ENCODE data around the gene ACBD6. TPM values are rescaled to one million over a fixed set of nuclear protein-coding genes. Genes with fewer than 3 reads are reported as not detected.

ACBD6 gene
- total RNA-seq, 2 donors from 2014 or later, result 58.2 to 59.8 TPM

DNA sequence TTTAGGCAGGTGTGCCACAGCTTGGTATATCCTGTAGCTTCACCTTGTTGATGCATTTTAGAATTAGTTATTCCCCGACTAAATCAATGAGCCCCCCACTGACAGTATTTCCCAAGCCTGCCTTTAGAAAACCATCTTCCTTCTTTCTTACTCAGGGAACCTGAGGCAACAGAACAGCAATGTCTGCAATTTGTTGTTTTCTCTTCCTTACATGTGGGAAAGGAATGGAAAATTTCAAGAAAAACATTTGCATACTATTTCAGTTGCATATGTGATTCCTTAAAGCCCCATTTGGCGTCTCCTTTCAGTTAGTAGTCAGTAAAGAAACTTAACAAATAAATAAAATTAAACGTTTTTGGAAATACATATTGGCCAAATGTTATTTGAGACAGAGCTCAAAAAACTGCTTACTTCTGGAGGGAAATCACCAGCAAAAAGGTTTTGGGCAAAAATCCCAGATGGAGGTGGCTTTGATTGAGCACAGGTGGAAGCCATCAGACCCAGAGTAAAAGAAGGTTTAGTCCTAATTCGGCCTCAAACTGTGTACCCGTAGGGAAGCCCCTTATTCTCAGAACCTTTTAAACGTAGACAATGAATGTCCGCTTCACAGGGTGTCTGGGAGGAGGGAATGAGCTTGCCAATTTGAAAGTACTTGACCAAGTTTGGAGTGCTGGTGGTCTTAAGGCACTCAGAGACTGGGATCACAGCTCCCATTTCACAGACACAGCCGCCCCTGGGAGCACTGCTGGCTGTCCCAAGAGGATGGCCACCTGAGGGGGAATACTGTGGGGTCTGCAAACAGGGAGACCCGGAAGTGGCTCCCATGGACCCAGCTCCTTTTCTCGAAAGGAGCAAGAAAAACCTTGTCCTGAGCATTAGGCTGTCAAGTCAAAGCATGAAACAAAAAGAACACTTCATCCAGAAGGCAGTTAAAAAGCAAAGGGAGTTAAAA, 263.0 kb downstream of the ACBD6 start:
- H3K9me3 Mint-ChIP-seq, result no peaks in the 10 kb centered on the region
- H3K4me3 Mint-ChIP-seq, result no peak overlapping the region
- peaks cover 27% of the 10 kb centered on the region for H3K4me1 Mint-ChIP-seq (ENCODE audit: low read depth)
- ATAC-seq (replicated peaks in 1 of 2) (no peak), DNase-seq (no peak)
- no peak overlapping the region for H3K27ac Mint-ChIP-seq
- peaks cover 95% of the 10 kb centered on the region for H3K27me3 Mint-ChIP-seq (ENCODE audit: low read depth)
- H3K36me3 Mint-ChIP-seq (ENCODE audit: insufficient read depth in 2 of 2), result no peaks in the 10 kb centered on the region

DNA sequence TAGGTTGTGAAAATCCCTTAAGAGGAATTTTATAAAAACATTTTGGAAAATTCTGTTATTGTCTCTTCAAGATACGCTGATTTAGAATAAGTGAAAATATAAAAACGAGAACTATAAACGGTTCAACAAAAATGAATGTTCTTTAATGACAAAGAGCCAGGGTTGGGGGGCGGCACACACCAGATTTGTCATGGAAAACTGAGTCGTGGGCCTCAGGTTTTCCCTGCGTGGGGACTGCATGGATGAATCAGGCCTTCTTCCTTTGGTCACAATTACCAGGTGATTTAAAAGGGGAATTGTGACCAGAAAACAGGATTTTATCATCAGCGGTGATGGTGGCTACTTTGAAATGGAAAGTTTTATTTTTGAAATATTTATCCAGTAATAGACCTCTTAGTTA, 263.7 kb downstream of the ACBD6 start:
- Mint-ChIP-seq H3K4me1 (ENCODE audit: low read depth) (peaks cover 34% of the 10 kb centered on the region), H3K27ac (no peak overlapping the region), H3K36me3 (ENCODE audit: insufficient read depth in 2 of 2) (no peaks in the 10 kb centered on the region), H3K27me3 (ENCODE audit: low read depth) (peaks cover 95% of the 10 kb centered on the region), H3K9me3 (no peaks in the 10 kb centered on the region), H3K4me3 (no peak overlapping the region)
- DNase-seq, result no peak
- no peak for ATAC-seq (replicated peaks in 1 of 2)

Other genes with a start within 250 kb of the ACBD6 start
- not detected for gene OVAAL, start 56.4 kb upstream of the ACBD6 start, total RNA-seq
- 10 to 100 TPM; 17.8 to 20.3 TPM for gene XPR1, start 129.4 kb upstream of the ACBD6 start, total RNA-seq

All from activated T-cell treated with anti-CD3 and anti-CD28 coated beads, Interleukin-2, amount 50 U/mL, for 72 hours (primary cell).